GM19438 (cell line): Measurements from ENCODE around the gene SREK1IP1.

Experiments used
- ATAC-seq: cut with Tn5 transposase; IDR thresholded peaks from one replicate; pipeline ENCODE4 v1.9.1; 2021; ENCODE audit warnings: low read depth; ENCODE audit not compliant: unreplicated experiment

SREK1IP1 gene

DNA sequence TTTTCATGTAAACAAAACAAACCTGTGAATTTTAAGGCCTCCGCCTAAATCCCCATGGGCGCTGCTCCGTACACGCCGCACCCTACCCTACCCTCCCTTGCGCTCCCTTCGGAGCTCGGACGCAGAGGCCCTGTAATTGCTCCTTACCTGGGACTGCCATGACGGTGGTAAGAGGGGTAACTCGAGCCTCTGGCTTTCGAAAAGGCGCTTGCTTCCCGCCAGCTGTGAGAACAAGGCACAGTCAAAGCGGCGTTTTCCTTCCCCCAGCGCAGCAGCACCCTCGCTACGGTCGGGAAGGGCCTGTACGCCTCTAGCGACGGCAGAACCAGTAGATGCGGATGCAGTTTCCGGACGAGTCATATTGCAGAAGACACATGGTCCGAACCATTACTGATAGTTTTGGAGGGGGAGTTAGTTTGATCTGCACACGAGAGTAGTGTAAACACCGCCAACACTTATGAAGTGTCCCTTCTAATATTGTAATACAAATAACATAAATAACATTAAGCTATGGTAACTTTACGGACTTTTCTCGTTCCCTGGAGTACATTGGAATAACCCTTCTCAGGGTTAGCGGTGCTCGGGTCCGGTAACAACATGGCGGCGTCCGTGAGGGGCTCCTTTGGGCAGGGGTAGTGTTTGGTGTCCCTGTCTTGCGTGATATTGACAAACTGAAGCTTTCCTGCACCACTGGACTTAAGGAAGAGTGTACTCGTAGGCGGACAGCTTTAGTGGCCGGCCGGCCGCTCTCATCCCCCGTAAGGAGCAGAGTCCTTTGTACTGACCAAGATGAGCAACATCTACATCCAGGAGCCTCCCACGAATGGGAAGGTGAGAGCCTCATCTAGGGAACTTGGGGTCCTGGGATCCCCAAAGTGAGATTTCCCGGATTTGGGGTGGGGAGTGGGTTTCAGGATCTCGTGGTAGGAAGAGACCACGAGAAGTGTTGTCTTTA is at the start of gene SREK1IP1, which contains the start of gene CWC27:
Gene SREK1IP1 (minus strand): TSS at position 334 of the 955 bp plus-strand sequence. CDS start 174 bp downstream, at position 160.
Gene CWC27 (plus strand): TSS at position 573 of the 955 bp plus-strand sequence. CDS start 217 bp downstream, at position 790.
- ATAC-seq = peak; percentile 97

DNA sequence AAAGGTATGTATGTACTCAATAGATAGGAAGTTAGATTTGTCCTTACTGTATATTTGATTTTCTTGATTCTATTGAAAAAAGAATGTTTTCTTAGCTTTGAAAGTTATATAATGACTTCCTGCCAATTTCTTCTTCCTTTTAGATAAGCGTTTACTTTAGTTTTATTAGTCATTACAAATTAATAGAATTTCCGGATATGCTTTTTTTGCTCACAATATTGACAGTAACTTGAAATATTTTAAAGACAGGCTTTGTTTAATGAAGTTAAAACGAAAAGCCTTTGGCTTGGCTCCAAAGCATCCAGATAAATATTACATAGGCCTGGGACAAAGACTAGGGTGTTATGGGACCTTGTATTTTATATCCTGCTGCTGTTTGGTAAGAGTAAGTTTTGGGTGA is 49.8 kb upstream of the SREK1IP1 start:
- ATAC-seq = no peak

DNA sequence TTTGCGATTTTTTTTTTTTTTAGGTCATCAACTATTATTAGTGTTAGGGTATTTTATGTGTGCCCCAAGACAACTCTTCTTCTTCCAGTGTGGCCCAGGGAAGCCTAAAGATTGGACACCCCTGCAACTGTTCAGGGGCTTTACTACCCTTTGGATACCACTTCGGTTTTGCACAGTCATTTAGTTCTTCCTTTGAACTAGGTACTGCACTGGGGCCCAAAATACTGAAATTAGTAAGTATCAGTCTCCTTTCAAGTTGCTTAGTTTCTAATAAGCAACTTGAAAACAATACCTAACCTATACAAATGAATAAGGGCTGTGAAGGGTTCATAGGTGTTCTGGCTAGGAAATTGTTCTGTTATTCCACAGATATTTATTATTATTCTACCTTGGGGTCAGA is 45.6 kb upstream of the SREK1IP1 start:
- ATAC-seq = peak; percentile 89

GRCh38 chr5:64811050-64811640 is 42.7 kb upstream of the SREK1IP1 start:
- no peak for ATAC-seq

- no peak for ATAC-seq
These were observed 39.0 kb upstream of the SREK1IP1 start for GRCh38 chr5:64807520-64807919.

GRCh38 chr5:64806537-64806936 is 38.0 kb upstream of the SREK1IP1 start:
- ATAC-seq = no peak

DNA sequence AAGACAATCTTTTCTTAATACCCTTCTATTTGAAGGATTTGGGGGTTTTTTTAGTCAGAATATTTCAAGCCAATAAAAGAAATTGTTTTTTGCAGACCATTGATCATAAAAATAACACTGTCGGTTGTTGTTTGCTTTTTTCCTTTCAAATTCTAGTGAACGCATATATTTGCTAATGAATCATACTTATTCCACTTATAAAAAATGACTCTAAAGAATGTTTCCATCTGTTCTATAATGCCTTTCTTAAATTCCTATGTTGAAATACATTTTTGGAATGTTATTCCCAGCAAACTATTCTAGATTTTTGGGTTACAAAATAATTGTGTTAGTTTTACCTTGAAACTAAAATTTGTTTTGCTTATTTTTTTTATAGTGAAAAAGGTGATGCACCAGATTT is 32.4 kb upstream of the SREK1IP1 start:
- ATAC-seq = no peak

- no peak for ATAC-seq
These were observed 27.8 kb upstream of the SREK1IP1 start for GRCh38 chr5:64796301-64796700.

DNA sequence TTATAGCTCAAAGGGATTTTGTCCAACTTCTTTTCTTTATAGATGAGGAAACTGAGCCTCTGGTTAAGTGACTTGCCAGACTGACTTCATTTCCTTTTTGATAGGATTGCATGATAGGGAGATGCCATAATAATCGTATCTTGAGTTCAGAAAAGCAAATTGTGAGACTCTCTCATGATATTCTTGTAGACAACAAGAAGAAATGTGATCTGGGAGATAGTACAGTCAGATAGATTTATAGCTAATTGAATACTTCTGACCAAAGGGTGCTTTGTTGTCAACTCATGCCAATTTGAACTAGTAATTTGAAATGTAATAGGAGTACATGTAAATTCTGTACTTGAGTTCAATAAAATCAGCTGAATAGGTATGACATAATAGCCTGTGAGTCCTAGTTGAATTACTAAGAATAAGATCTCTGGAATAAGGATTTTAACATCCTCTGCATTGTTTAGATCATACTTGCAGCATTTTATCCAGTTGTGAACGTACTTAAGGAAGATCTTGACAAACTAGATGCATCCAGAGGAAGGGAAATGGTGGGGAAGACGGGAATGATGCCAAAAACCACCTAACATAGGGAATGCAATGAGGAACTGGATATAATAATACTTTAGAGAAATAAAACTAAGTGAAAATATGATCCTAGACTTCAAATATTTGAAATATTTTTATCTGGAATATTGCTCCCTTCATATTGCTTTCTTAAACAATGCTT is 25.7 kb upstream of the SREK1IP1 start:
- ATAC-seq = no peak

GRCh38 chr5:64792469-64792868 is 24.0 kb upstream of the SREK1IP1 start:
- ATAC-seq = no peak

GRCh38 chr5:64790210-64790609 is 21.7 kb upstream of the SREK1IP1 start:
- ATAC-seq = no peak

DNA sequence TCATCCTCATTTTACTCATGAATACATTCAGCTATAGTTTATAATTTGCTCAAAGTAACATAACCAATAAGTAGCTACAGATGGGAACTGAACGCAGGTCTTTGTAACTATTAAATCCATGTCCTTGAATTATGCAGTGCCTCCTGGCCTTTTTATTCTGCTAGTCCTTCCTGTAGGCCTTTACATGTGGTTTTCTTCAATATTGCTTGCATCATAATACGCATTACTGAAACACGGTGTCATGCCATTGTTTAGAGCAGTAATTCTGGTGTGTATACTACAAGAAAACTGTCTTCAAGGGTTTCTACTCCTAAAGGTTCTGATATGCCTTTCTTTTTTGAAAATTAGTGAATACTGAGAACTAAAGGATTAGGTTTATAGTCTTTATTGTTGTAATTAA is 21.0 kb upstream of the SREK1IP1 start:
- ATAC-seq = no peak

DNA sequence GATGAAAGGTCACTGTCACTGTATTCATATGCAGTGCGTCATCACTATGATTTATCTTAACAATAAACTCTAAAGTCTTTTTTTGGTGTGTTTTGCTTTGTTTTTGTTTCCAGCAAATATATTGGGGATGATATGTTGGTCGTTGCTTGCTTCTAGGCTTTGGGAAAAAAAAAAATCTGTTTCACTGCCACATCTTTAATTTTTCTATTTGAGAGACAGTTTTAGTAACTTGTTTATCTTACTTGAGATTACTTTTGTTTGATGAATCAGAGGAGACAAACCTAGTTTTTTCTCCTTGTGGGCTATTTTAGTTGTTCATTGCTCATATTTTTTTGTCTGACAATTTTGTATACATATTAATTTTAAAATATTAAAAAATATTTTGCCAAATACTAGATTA is 19.7 kb upstream of the SREK1IP1 start:
- ATAC-seq = no peak

DNA sequence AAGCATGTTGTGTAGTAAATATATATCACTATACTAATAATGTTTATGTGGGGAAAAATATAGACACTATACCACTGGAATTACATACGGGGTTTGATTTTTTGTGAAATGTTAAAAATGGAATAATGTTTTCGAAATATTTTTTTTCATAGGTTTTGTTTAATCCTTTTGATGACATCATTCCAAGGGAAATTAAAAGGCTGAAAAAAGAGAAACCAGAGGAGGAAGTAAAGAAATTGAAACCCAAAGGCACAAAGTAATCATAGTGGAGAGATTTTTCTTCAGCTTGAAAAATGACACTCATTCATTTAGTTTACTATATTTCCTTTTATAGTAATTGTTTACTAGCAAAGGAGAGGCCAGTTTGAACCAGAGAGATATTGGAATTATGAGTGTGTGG is 17.9 kb upstream of the SREK1IP1 start:
- no peak for ATAC-seq

DNA sequence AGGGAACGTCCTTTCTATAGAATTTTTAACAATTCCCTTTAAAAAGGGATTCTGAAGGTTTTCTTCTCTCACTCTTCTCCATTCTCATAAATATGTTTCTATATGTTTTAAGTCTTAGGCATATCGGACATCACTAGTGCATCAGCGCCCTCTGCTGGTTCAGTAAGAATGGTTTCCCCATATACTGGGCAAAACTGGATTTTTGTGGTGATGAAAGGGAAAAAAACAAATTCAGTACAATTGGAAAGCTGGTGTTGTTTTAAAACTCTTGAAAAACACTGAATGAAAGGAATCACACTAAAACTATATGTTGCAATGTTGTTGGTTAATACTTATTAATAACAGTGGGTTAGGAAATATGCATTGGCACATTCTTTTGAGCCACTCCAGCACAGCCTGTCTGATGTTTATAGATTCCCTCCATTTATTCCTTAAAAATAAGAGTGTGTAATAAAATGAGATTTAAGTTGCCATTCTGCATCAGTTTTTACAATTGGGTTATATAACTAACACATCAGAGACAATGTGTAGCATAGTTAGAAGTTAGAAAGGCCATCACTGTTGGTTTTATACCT is 16.0 kb upstream of the SREK1IP1 start:
- ATAC-seq = peak; percentile 96

GRCh38 chr5:64775291-64775690 is 6.8 kb upstream of the SREK1IP1 start:
- no peak for ATAC-seq

DNA sequence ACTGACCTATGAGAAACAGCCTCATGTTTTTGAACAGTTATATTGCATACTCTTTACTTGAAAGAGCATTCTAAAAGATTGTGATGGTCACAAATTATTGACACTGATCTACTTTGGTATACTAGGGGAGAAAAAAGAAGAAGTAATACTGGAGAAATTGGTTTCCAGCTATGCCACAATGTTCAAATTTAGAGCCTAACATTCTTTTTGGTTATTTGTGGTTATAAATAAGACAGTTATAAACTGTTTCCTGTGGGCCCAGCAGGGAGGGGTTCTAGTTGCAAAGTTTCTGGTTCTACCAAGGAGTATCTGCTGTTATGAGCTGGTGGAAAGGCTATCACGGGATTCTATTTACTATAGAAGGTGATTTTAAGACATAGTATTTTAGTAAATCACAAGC is 5.0 kb upstream of the SREK1IP1 start:
- no peak for ATAC-seq

GRCh38 chr5:64771736-64772135 is 3.2 kb upstream of the SREK1IP1 start:
- ATAC-seq = no peak

GRCh38 chr5:64769855-64770254 is 1.4 kb upstream of the SREK1IP1 start:
- no peak for ATAC-seq

- peak; percentile 12 for ATAC-seq
These were observed 533 bp downstream of the SREK1IP1 start for GRCh38 chr5:64767959-64768357.

DNA sequence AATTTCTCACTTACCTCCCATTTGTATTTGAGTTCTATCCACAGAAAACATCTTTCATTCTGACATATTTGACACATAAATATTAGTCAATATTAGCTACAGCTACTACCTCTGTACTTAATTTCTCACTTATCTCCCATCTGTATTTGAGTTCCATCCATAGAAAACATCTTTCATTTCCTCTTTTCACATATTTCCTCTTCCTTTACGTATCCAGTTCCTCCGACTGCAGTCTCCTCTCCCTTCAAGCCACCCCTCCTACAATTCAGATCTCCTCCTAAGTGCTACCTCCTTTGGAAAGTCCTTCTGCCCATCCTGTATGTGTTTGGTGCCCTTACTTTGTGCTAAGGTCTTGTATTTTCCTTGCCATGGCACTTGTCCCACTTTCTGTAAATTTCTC is 1.6 kb downstream of the SREK1IP1 start:
- ATAC-seq = no peak
